Measurements from ENCODE around the gene MS4A18.

GRCh38 chr11:60740573-60740972, 16.1 kb downstream of the MS4A18 start:
- TF ChIP-seq CTCF (IDR thresholded peaks at IDR 0.05) (no peak), POLR2A (IDR thresholded peaks at IDR 0.05) (no peak)

All from lower leg skin (tissue), 3 donors.